ENCODE data around the gene NEDD8.

DNA sequence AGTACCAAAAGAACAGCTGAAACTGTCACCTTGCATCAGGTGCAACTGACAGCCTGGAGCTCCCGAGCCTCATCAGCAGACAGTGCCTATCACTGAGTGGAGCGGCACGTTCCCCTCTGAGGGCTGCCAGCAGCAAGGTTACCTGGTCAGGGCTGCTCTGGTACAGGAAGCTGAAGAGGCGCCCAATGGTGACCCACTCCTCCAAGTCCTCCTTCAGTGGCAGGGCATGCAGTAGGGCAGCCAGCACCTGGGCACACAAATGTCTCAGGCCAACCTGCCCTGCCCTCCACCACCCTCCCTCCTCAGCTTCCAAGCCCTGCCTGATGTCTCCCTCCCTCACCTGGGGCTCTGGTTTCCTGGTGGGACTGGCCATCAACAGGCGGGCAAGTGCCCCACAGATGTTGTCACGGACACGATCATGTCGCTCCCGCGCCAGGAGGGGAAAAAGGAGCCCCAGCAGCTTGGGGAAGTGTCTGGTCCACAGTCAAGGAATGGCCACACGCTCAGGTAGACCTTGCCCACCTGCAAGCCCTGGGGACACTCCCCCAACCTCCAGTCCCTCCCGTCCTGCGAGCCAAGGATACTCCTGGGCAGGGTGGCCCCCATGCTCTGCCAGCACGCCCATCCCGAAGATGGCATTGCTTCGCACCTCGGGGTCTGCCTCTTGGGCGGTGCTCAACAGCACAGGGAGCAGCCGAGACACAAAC lies 50.6 kb downstream of the NEDD8 start:
- no peak for TF ChIP-seq EZH2 (IDR thresholded peaks at IDR 0.05; ENCODE audit: insufficient read depth, poor library complexity, severe bottlenecking)
- TF ChIP-seq EZH2phosphoT487 (IDR thresholded peaks at IDR 0.05; ENCODE audit: insufficient read depth, low read depth) = no peak

Measured in GM23248 (cell line).